Fibroblast of villous mesenchyme (primary cell): Measurements from ENCODE around the gene LRWD1. TPM values are rescaled to one million over a fixed set of nuclear protein-coding genes. Genes with fewer than 3 reads are reported as not detected.

Experiments used
- DNase-seq: peaks from one replicate; pipeline ENCODE4 v3.0.0-alpha.2; 2010; ENCODE audit warnings: low read depth
- H3K4me3 ChIP-seq: 2 replicates; pipeline ENCODE4 v1.5.1; 2011; ENCODE audit warnings: low read depth, mild to moderate bottlenecking, low read length
- total RNA-seq: library from RNA; depleted of rRNA; stranded (reverse); fragments of >200 nt; gene quantifications from 2 replicates; pipeline ENCODE4 v1.2.3, GENCODE V29; 2012
- TF ChIP-seq, protein P1 (sequence below): IDR thresholded peaks from 2 replicates; pipeline ENCODE4 v1.5.1; 2012; ENCODE audit warnings: low read depth, mild to moderate bottlenecking, low read length; ENCODE audit not compliant: insufficient read depth

Gene LRWD1
- 22.9 and 37.7 TPM in 2 replicates for total RNA-seq

DNA sequence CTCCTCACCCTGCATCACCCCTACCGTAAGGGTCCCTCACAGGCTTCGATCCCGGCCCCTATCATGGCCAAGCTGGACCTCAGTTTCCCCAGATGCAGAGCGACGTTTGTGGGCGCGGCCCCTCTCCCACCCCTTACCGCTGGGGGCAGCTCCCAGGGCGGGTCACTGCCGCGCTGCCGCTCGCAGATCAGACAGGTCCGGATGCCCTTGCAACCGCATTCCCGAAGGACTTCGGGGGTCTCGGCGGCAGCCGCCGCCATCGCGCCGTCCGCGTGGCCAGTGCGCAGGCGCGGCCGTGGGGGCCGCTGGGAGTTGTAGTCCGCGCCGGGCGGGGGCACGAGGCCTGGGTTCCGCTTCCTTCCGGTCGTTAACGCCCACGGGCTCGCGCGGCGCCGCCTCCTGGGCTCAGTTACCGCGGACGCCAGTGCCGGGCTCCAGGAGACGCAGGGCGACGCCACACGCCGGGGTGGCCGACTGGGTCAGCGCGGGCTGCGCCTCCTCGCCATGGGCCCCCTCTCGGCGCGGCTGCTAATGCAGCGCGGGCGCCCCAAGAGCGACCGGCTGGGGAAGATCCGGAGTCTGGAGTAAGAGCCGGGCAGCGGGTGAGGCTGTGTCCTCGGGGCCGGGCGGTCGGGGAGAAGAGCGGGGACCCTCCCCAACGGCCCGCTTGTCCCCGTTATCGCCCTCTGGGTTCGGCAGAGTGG lies at the start of gene LRWD1, which contains the start of gene ALKBH4:
LRWD1 (plus strand) TSS at position 408 of the 704 bp plus-strand sequence; CDS start at position 505, 97 bp downstream.
ALKBH4 (minus strand) TSS at position 287 of the 704 bp plus-strand sequence; CDS start at position 260, 27 bp downstream.
- peak within 1 kb of the TSS; percentile 100 for H3K4me3 ChIP-seq
- TF ChIP-seq, protein P1, sequence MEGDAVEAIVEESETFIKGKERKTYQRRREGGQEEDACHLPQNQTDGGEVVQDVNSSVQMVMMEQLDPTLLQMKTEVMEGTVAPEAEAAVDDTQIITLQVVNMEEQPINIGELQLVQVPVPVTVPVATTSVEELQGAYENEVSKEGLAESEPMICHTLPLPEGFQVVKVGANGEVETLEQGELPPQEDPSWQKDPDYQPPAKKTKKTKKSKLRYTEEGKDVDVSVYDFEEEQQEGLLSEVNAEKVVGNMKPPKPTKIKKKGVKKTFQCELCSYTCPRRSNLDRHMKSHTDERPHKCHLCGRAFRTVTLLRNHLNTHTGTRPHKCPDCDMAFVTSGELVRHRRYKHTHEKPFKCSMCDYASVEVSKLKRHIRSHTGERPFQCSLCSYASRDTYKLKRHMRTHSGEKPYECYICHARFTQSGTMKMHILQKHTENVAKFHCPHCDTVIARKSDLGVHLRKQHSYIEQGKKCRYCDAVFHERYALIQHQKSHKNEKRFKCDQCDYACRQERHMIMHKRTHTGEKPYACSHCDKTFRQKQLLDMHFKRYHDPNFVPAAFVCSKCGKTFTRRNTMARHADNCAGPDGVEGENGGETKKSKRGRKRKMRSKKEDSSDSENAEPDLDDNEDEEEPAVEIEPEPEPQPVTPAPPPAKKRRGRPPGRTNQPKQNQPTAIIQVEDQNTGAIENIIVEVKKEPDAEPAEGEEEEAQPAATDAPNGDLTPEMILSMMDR, result peak; percentile 16
- peak; percentile 89 for DNase-seq

DNA sequence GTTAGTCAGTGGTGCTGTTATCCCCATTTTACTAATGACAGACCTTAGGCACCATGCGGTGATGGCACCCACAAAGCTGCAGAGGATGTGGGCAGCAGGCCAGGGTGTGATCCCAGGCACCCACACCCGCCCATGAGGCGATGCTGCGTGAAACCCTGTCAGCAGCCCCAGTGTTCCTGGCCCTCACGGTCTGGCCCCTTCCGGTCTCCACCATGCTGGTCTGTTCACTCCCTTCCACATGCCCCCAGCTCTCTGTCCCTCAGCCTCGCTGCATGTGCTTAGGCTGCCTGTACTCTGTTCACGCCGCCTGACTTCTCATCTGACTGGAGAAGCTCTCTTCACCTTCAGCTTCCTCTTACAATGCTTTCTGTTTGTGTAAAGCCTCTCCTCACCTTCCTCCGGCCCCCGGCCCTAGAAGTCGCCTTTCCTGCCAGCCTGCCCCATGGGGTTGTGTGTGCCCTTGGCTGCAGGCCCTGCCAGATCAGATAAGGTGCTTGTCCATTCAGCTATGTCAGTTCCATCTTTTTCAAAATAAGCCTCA lies 49.0 kb upstream of the LRWD1 start:
- TF ChIP-seq, protein P1, result no peak
- DNase-seq, result no peak

DNA sequence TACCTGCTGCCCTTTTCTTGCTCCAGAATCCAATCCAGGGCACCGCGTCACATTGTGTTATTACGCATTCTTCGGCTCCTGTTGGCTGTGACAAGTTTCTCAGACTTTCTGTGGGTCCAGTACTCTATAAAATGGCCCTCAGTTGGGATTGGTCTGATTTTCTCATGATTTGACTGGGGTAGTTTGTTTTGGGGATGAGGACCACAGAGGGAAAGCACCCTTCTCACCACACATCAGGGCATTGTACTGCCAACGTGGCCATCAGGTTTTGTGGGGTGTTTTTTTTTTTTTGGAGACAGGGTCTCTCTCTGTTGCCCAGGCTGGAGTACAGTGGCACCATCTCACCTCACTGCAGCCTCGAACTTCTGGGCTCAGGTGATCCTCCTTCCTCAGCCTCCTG lies 48.4 kb upstream of the LRWD1 start:
- H3K4me3 ChIP-seq, result no peak overlapping the region
- DNase-seq, result no peak
- TF ChIP-seq, protein P1, result no peak

More for the DNA sequence above, 49.0 kb upstream of the LRWD1 start:
- no peak overlapping the region for H3K4me3 ChIP-seq

DNA sequence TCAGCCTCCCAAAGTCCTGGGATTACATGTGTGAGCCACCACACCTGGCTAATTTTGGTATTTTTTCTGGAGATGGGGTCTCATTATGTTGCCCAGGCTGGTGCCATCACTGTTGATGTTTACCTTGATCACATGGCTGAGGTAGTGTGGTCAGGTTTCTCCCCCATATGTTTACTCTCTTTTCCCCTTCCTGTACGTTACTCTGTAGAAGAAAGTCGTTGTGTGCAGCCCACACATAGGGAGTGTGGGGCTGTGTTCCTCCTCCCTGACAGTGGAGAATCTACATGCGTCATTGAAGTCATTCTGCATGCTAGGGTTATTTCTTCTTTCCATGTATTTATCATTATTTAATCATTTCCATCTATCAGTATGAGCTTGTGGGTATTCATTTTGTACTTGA lies 47.7 kb upstream of the LRWD1 start:
- TF ChIP-seq, protein P1, result no peak
- no peak for DNase-seq
- no peak overlapping the region for H3K4me3 ChIP-seq

DNA sequence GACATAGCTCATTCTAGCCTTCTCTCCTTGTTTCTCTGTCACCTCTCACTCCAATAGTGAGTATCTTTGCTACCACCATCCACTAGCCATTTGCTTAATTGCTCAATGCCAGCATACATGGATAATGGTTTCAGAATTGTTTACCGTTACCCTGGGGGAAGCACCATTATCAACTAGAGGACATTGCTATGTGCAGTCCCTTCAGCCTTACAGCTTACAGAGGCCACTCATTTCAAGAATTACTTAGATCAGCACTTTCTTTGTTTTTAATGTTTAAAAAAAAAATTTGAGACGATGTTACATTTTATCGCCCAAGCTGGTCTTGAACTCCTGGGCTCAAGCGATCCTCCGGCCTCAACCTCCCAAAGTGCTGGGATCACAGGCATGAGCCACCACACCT lies 46.2 kb upstream of the LRWD1 start:
- no peak overlapping the region for H3K4me3 ChIP-seq
- TF ChIP-seq, protein P1, result no peak
- DNase-seq, result no peak

DNA sequence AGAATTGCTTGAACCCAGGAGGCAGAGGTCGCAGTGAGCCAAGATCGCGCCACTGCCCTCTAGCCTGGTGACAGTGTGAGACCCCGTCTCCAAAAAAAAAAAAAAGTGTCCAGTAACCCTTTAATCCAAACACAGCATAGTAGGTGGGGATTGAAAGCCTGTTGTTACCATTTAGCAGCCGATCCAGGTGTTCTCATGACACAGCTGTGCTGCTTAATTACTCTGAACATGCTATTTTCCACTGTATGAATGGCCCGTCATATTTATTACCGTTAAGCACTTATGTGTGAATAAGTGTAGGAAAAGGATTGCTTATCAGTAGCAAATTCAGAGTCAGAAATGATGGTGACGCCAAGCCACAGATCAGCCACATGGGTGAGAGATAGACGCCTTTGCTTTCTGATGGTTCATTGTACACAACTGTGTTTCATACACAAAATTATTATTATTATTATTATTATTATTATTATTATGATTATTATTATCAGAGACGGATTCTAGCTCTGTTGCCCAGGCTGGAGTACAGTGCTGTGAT lies 43.0 kb upstream of the LRWD1 start:
- H3K4me3 ChIP-seq, result no peak overlapping the region
- TF ChIP-seq, protein P1, result no peak
- DNase-seq, result no peak
